WTC11 (cell line): ENCODE results near the gene SPECC1L.

Source experiments
- ATF2 ChIP-seq: sonication (generic); formaldehyde crosslinking; IDR thresholded peaks from 2 replicates; pipeline ENCODE4 v1.8.1; 2022; ENCODE audit warnings: low read depth, missing genetic modification reagents, borderline replicate concordance
- CDX4 ChIP-seq: fragments of 250-450 bp; sonication (Bioruptor Pico); IDR thresholded peaks from 2 replicates; pipeline ENCODE4 v1.9.0; 2021; ENCODE audit warnings: moderate library complexity, mild to moderate bottlenecking, inconsistent platforms, borderline replicate concordance
- CTCF ChIP-seq: fragments of 200-600 bp; IDR thresholded peaks from 2 replicates; pipeline ENCODE4 v1.8.0; 2022; ENCODE audit warnings: antibody characterized with exemption
- IRF1 ChIP-seq: sonication (generic); formaldehyde crosslinking; IDR thresholded peaks from 2 replicates; pipeline ENCODE4 v1.8.0; 2023; ENCODE audit warnings: missing genetic modification reagents
- RELA ChIP-seq: sonication (generic); formaldehyde crosslinking; IDR thresholded peaks from 2 replicates; pipeline ENCODE4 v1.8.1; 2022; ENCODE audit warnings: missing genetic modification reagents, mild to moderate bottlenecking, borderline replicate concordance
- ZNF138 ChIP-seq: sonication (generic); formaldehyde crosslinking; conservative IDR thresholded peaks from 2 replicates; pipeline ENCODE4 v1.8.1; 2022; ENCODE audit warnings: mild to moderate bottlenecking, moderate library complexity, missing genetic modification reagents
- ZNF263 ChIP-seq: sonication (generic); formaldehyde crosslinking; IDR thresholded peaks from 2 replicates; pipeline ENCODE4 v1.8.1; 2022; ENCODE audit warnings: low read depth, mild to moderate bottlenecking, moderate library complexity, missing genetic modification reagents
- ZNF512 ChIP-seq: sonication (generic); formaldehyde crosslinking; IDR thresholded peaks from 2 replicates; pipeline ENCODE4 v1.8.1; 2022; ENCODE audit warnings: missing genetic modification reagents, borderline replicate concordance
- TF ChIP-seq, protein P1 (sequence below): sonication (generic); formaldehyde crosslinking; IDR thresholded peaks from 2 replicates; pipeline ENCODE4 v1.8.1; 2022; ENCODE audit warnings: mild to moderate bottlenecking, missing genetic modification reagents, moderate library complexity, borderline replicate concordance
- TF ChIP-seq, protein P2 (sequence below): sonication (generic); formaldehyde crosslinking; IDR thresholded peaks from 2 replicates; pipeline ENCODE4 v1.8.0; 2022; ENCODE audit warnings: mild to moderate bottlenecking, missing genetic modification reagents
- TF ChIP-seq, protein P3 (sequence below): sonication (generic); formaldehyde crosslinking; IDR thresholded peaks from 2 replicates; pipeline ENCODE4 v1.8.0; 2022; ENCODE audit warnings: mild to moderate bottlenecking, missing genetic modification reagents
- TF ChIP-seq, protein P4 (sequence below): sonication (generic); formaldehyde crosslinking; IDR thresholded peaks from 2 replicates; pipeline ENCODE4 v1.8.0; 2022; ENCODE audit warnings: mild to moderate bottlenecking, missing genetic modification reagents

GRCh38 chr22:24402460-24403192 is 132.0 kb downstream of the SPECC1L start:
- TF ChIP-seq RELA (CRISPR knock-in tag) (no peak), ZNF263 (CRISPR knock-in tag) (no peak), CTCF (no peak), ZNF138 (CRISPR knock-in tag) (no peak), IRF1 (CRISPR knock-in tag) (no peak), ZNF512 (CRISPR knock-in tag) (no peak), CDX4 (no peak), ATF2 (no peak)
- TF ChIP-seq, protein P1, sequence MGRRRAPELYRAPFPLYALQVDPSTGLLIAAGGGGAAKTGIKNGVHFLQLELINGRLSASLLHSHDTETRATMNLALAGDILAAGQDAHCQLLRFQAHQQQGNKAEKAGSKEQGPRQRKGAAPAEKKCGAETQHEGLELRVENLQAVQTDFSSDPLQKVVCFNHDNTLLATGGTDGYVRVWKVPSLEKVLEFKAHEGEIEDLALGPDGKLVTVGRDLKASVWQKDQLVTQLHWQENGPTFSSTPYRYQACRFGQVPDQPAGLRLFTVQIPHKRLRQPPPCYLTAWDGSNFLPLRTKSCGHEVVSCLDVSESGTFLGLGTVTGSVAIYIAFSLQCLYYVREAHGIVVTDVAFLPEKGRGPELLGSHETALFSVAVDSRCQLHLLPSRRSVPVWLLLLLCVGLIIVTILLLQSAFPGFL (CRISPR knock-in tag), result no peak
- TF ChIP-seq, protein P2, sequence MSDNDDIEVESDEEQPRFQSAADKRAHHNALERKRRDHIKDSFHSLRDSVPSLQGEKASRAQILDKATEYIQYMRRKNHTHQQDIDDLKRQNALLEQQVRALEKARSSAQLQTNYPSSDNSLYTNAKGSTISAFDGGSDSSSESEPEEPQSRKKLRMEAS (CRISPR knock-in tag), result no peak
- TF ChIP-seq, protein P3, sequence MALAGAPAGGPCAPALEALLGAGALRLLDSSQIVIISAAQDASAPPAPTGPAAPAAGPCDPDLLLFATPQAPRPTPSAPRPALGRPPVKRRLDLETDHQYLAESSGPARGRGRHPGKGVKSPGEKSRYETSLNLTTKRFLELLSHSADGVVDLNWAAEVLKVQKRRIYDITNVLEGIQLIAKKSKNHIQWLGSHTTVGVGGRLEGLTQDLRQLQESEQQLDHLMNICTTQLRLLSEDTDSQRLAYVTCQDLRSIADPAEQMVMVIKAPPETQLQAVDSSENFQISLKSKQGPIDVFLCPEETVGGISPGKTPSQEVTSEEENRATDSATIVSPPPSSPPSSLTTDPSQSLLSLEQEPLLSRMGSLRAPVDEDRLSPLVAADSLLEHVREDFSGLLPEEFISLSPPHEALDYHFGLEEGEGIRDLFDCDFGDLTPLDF (CRISPR knock-in tag), result no peak
- TF ChIP-seq, protein P4, sequence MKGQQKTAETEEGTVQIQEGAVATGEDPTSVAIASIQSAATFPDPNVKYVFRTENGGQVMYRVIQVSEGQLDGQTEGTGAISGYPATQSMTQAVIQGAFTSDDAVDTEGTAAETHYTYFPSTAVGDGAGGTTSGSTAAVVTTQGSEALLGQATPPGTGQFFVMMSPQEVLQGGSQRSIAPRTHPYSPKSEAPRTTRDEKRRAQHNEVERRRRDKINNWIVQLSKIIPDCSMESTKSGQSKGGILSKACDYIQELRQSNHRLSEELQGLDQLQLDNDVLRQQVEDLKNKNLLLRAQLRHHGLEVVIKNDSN, result no peak
